Amniotic stem cell (primary cell): ENCODE measurements around the gene POTEJ.
"Not testable (repeated sequence)": the region's sequence is repeated elsewhere in the genome, so short reads cannot be mapped to it uniquely, and the experiment has no call there.

ENCODE experiments used
- DNase-seq: peaks from one replicate; lab custom pipeline; 2025; lab: John Stamatoyannopoulos, UW

Gene POTEJ

GRCh38 chr2:130601648-130602302 is 9.5 kb upstream of the POTEJ start:
- not testable (repeated sequence) for DNase-seq

DNA sequence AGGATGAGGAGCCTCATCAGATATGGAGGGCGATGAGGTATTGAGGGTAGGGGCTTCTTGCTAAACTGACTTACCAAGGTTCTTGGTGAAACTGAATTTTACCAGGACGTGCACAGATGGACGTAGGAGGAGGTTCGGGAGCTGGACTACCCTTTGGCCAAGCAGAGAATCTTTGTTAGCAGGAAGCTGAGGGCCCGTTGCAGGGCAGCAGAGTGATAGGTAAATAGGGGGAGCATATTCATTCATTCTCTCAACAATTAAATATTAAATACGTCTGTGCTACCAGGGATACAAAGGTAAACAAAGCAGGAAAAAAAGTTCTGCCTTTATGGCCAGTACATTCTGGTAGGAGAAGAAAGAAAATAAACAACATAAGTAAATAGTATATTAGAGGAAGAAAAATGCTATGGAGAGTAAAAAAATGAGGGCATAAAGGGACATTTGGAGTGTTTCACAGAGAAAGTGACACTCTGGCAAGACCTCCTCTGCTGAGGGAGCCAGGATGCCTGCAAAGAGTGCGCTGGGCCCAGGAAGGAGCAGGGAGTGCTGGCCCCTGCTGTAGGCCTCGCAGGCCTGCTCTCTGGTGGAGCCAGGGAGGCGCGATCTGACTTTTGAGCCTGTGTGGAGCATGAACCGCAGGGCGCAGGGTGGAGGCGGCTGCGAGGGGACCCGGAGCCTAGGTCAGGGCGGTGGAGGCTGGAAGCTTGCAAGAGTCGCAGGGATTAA is 2.8 kb upstream of the POTEJ start:
- not testable (repeated sequence) for DNase-seq

DNA sequence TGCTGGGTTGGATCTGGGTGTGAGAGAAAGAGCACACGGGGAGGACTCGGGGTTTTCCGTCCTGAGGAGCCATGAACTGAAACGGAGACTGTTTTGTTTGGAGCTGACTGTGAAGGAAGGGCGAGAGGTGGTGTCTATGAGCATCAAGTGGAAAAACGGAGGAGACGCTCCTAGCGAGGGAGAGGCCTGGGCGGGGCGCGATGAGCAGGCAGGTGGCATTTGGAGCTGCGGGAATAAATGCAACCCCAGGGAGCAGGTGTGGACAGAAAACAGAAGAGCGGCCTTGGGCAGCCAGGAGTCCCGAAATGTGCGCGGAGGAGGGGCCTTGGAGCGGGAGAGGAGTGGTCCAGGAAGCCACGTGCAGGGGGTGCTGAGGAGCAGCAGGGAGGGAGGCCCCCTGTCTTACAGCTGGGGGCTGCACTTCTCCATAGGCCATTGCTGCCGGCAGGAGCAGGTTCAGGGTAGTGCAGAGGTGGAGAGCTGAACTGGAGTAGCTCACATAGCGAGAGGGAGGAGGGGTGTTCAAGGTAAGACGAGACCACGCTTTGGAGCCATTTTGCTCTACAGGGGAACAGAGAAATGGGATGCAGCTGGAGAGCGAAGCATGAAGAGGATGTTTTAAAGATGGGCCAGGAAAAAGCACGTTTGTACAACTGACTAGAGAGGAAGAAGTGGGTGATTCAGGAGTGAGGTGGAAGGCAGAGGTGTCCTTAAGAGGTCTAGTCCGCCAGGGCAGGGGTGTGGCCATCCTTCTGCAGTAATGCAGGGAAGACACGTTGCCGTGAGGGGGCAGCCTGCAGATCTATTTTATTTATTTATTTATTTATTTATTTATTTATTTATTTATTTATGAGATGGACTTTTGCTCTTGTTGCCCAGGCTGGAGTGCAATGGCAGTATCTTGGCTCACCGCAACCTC is 2.0 kb upstream of the POTEJ start:
- DNase-seq, result not testable (repeated sequence)

DNA sequence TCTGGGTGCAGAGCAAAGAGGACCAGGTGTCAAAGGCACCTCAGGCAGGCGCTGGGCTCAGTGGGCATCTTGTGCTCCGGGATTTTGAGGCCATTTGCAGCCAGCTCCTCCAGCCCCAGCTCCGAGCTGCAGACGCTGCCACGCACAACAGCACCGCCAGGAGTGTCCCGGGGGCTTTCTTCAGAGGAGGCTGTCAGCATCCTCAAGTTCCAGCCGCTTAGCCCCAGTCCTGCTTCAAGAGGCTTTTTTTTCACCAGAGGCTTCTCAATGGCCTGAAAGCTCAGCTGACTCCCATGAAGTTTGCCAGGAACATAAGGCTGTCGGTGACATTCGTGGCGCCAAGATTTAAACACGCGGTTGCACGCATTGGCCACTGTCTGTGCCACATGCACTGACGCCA is 754 bp upstream of the POTEJ start:
- not testable (repeated sequence) for DNase-seq

GRCh38 chr2:130628784-130629475 is 17.7 kb downstream of the POTEJ start:
- not testable (repeated sequence) for DNase-seq

DNA sequence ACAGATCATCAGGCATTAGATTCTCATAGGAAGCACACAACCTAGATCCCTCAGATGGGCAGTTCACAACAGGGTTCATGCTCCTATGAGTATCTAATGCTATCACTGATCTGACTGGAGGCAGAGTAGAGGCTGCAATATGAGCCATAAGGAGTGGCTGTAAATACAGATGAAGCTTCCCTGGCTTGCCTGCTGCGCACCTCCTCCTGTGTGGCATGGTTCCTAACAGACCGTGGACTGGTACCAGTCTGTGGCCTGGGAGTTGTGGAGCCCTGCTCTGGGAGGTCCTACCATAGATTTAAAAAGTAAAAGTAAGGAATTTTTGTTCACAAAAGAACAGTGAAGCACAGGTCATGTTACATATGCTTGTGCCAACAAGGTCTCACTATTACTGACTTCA is 27.7 kb downstream of the POTEJ start:
- not testable (repeated sequence) for DNase-seq

- DNase-seq, result not testable (repeated sequence)
Observed at GRCh38 chr2:130641688-130642087, 30.4 kb downstream of the POTEJ start.

- DNase-seq, result not testable (repeated sequence)
Observed at GRCh38 chr2:130649285-130649684, 38.0 kb downstream of the POTEJ start.

- not testable (repeated sequence) for DNase-seq
Observed at GRCh38 chr2:130664506-130664905, 53.3 kb downstream of the POTEJ start.

GRCh38 chr2:130665596-130665995 is 54.4 kb downstream of the POTEJ start:
- not testable (repeated sequence) for DNase-seq

DNA sequence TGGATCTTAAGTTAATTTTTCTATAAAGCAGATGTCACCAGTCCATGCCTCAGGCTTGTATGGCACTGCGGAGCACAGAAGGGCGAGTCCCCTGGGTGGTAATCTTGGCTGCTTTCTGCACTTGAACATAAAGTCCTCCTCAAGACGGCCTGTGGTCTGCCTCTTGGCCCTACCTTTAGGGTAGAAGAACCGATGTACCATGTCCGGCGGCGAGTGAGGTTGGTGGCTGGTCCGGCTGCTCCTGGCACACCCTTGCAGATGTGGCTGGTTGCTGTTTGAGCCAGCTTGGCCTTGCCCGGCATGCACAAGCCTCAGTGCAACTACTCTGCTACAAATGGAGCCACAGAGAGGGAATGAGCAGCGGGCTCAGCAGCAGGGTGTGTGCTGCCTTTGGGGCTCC is 56.3 kb downstream of the POTEJ start:
- not testable (repeated sequence) for DNase-seq

DNA sequence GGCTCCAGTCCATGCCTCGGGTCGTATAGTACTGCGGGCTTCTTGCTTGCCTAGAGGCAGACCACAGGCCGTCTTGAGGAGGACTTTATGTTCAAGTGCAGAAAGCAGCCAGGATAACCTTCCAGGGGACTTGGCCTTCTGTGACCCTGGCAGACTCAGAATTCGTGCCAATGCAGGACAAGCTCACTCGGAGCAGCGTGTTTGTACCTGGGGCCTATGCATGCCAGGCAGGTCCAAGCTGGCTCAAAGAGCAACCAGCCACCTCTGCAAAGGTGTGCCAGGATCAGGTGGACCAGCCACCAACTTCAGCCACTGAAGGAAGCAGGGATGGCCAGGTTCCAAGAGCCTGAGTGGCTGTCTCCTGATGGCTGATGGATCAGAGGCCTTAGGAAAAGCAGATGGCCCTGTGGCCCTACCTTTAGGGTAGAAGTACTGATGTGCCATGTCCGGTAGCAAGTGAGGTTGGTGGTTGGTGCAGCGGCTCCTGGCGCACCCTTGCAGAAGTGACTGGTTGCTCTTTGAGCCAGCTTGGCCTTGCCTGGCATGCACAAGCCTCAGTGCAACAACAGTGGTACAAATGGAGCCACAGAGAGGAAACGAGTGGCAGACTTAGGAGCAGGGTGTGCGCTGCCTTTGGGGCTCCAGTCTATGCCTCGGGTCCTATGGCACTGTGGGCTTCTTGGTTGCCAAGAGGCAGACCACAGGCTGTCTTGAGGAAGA is 58.9 kb downstream of the POTEJ start:
- DNase-seq, result not testable (repeated sequence)

DNA sequence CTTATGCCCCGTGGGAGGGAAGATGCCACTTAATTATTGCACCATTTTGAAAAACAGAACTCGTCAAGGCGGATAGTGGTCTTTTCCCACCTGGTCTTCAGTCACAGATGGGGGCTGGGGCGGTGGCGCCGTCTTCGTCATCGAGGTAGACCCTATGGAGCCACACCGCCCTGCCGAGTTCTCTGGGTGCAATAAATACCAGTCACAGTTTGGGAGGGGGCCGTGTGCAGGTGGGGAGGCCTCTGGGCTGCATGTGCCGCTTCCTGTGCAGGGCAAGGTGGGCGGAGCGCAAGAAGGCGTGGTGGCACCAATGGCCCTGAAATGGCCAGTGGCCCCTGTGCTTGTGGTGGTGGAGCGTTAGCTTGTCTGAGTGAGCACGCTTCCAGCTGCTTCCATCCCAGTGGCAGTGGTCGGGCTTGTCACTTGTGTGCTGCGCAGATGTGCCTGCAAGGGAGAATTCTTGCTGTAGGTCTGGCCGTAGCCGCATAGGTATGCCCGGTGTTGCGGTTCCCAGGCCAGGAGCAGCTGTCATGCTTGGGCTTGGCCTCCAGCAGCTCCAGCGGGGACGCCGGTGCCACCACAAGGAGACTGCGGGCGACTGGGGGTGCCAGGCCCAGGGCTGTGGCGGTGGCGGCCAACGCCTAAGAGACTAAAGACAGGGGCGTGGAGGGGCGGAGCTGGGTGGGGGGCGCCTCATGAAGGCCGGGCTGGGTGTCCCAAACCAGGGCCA is 81.0 kb downstream of the POTEJ start:
- DNase-seq, result not testable (repeated sequence)

- DNase-seq, result not testable (repeated sequence)
Observed at GRCh38 chr2:130693474-130693873, 82.2 kb downstream of the POTEJ start.

DNA sequence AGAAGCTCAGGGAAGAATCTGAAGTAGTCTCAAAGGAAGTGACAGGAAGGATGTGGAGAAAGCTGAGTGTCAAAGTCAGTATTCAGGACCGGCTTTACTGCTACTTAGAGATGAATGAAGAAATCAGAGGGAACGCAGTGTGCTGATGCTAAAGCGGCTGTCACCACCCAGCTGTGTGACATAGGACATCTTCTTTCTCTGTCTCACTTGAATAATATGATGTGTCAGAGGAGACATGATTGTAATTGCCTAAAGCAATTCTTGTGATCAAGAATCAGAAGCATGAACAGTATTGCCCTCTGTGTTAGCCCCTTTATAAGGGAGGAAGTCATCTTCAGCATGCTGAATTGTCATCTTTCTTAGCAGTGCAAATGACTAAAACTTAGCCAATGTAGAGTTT is 92.0 kb downstream of the POTEJ start:
- DNase-seq, result not testable (repeated sequence)
